GM04503 (cell line): Measurements from ENCODE around the gene UBA52.

ENCODE experiments used
- DNase-seq: peaks from one replicate; pipeline ENCODE4 v3.0.0-alpha.2; 2012; ENCODE audit warnings: low read depth

The UBA52 gene

DNA sequence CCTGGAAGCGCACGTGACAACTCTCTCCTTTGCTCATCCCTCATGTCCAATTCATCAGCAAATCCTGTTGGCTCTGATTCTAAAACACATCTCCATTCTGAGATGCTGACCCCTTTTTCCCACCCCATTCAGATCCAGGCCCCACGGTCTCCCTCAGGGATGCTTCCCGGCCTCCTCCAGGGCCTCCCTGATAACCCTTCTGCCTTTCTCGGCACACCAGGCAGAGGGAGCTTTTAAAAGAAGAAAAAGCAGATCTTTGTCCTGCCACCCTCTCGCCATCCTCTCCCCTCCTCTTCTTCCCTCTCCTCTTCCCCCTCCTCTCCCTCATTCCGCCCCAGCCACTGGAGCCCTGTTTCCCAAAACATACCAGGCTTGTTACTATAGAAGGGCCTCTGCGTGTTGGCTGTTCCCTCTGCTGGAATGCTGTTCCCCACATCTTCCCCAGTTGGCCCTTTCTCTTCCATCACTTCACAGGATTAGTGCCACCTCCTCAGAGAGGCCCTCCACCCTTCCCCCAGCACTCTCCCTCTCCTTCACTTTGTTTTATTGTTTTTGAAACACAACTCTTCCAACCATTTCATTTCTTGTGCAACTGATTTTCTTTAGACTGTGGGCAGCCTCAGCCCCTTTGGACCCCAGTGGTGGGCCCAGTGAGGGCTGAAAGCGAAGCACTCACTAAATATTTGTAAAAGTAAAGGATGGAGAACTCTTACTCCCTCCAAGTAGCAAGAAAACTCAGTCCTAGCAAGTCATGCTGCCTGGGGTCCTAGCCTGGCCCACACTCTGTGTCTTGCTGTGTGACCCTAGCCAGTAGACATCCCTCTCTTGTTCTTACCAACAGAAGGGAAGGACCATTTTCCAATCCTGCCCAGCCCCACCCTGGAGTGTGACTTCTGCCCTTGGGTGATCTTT lies 37.4 kb downstream of the UBA52 start:
- no peak for DNase-seq

DNA sequence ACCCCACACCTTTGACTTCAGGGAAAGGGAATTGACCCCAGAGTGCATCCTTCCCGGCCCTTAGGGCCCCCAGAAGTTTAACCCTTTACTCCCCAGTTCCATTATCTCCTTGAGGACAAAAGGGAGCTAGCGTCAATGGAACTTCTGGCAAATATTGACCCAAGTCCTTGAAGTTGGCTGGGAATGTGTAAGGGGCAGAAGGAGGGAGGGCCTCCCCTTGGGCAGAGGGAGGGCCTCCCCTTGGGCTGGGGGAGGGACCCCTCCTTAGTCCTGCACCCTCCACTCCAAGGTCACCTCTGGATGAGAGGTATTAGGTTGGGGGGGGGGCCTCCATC lies 38.0 kb downstream of the UBA52 start:
- no peak for DNase-seq

DNA sequence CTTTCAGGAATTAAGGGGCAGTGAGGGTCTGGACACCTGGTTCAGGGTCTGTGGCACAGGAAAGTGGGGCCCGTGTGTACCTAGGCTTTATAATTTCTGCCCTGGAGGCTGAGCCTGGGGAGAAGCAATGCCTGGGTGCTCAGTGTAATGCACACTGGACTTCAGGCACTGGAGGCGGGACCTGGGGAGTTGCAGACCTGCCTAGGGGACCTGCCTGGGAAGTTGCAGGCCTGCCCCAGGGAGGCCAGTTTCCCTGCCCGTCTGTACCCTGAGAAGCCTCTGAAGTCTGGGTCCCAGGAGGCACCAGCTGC lies 38.5 kb downstream of the UBA52 start:
- DNase-seq, result no peak

DNA sequence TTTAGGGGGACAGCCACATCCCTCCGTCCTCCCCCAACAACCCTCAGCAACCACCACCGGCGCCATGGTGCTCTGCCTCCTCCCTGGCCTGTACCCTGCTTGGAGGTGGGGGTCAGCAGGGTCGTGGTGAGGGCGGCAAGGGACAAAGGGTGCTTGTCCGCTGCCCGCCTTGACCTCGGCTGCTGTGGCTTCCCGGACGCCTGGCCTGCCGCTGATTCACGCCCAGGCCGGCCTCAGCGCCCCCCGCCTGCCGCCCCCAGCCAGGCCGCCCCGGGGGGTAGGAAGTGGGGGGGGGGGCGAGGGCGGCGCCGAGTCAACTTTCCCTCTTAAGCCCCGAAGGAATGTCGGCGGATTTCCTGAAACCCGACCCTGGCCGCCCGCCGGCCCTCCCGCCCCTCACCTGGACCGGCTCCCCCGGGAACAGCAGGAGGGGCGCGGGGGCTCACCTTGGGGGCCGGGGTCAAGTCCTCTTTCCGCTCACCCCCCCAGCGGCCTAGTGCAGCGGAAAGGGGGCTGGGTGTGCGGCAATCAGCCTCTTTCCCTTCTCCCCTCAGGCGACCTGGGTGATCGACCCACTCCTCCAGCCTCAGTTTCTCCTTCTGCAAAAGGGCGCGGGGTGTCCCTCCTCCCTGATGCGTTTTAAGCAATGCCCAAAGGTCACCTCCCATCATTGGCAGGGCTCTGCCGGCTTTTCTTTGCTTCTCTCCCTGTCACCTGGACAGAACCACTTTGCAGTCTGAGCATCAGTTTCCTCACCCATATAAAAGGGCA lies 39.1 kb downstream of the UBA52 start:
- no peak for DNase-seq

DNA sequence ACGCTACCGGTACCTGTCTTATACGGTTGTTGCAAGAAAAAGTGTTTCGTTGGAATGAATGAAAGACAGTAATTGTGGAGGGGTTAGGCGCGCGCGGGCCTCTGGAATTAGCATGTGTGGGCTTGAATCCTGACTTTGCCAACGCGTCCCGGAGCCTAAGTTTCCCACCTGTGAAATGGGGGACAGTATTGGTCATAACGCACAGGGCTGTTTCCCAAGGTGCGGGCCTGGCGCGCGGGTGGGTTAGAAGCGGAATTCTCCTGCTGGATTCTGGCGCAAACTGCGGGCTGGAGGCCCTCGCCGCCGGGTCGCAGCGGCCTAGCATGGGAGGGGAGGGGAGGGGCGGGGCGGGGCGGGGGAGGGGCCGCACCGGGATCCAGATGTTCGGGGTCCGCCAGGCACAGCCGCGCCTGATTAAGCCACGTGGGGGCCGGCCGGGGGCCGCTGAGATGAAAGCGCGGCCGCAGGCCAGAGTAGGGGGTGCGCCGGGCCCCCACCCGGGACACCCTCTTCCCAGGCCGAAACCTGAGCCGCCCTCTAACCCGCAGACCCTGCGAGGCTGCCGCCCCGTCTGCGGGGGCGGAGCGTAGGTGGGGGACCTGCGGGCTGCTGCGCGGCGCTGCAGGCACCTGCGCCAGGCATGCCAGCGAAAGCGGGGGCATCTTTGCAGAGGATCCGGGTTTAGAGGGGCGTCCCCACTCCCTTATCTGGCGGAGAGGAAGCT lies 39.8 kb downstream of the UBA52 start:
- no peak for DNase-seq

DNA sequence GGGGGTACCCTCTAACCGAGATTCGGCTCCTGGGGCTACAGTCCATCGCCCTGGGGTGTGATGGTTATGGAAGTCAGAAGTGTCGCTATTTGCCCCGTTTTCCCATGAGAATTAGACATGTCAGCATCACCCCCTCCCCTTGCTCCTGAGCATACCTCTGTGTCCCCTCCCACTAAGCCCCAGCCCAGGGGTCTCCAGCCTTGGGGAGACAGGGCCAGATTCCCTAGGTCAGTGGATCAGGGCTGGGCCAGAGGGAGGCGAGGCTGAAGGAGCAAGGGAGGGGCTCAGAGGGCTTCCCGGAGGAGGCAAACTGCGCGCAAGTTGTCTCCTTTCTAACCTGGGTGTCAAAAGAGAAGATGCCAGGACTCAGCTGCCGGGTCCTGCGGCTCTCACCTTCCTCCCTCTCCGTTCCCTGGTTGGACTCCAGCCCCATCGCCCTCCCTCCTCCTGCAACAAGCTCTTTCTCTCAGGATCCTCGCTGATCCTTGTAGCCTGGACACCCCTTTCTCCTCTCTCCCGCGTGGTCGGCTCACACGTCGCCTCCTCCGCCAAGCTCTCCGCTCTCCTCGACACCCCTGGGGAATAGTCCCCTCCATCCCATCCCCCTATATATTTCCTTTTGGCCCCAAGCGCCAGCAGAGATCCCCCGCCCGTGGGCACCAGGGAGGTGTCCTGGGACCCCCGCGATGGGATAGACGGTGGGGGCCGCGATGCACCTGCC lies 40.6 kb downstream of the UBA52 start:
- DNase-seq, result no peak

DNA sequence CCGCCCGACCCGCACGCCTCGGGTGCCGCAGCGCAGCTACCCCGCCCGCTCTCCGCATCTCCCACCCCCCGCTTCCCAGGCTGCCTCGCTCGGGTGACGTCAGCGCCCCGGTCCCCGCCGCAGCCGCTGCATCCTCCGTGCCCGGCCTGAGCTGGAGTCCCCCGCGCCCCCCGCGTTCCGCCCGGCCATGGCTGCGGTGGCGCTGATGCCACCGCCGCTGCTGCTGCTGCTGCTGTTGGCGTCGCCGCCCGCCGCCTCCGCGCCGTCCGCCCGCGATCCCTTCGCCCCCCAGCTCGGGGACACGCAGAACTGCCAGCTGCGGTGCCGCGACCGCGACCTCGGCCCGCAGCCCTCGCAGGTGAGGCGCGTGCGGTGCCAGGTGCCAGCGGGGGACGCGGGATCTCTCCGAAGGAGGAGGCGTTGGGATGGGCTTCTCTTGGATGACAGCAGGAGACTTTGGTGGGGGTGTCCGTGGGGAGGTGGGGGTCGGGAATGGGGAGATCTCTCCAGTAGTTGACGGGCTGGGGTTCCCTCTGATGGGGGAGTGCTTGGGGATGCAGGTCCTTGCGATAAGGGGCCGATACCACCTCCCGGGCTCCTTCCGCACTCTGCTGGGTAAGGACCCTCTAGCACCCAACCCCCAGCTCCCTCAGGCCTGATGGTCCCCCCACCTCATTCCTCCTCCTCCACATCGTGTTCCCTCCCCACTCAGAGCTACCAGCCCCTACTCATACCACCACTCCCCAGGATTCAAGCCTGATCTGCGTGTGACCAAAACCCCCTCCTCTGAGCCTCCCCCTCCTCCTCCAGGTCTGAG lies 41.3 kb downstream of the UBA52 start, which contains the start of gene TMEM59L:
Gene TMEM59L, plus strand, starts transcription at position 99 of the 817 bp plus-strand sequence. Its CDS starts 89 bp downstream, at position 188.
- no peak for DNase-seq

DNA sequence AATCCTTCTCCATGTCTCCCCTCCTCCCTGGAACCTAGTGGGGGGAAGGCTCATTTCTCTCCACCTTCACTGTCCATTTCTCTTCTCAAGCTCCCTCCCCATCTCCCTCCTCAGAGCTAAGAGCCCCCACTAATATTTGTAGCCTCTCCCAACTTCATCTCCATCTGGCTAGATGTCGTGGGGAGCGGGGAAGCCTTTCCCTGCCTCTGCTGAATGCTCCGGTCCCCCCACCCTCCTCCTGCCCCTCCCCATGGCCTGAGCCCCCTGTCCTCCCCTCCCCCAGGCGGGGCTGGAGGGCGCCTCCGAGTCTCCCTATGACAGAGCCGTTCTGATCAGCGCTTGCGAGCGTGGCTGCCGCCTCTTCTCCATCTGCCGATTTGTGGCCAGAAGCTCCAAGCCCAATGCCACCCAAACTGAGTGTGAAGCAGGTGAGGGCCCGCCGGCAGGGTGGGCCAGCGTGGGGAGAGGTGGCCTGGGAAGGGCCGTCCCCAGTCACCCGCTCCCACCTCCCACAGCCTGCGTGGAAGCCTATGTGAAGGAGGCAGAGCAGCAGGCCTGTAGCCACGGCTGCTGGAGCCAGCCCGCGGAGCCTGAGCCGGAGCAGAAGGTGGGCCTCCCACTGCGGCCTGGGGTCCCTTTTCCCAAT lies 42.1 kb downstream of the UBA52 start:
- no peak for DNase-seq

DNA sequence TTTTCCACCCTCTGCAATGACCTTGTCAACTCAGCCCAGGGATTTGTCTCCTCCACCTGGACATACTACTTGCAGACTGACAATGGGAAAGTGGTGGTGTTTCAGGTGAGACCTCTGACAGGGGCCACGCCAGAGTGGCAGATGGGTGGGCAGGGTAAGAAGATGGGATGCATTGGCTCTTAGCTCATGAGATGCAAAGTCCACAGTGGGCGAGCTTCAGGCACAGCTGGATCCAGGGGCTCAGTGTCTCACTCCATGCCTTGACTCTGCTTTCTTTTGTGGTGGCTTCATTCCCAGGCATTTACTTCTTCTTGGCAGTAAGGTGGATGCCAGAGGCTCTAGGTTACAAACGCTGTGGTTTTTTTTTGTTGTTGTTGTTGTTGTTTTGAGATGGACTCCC lies 44.4 kb downstream of the UBA52 start:
- DNase-seq, result no peak

DNA sequence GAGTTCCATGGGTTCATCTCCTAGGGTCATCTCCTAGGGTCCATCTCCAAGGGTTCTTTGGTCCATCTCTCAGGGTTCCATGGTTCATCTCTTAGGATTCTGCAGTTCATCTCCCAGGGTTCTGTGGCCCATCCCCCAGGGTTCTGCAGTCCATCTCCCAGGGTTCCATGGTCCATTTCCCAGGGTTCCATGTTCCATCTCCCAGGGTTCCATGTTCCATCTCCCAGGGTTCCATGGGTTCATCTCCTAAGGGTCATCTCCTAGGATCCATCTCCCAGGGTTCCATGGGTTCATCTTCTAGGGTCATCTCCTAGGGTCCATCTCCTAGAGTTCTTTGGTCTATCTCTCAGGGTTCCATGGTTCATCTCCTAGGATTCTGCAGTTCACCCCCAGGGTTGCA lies 45.9 kb downstream of the UBA52 start:
- no peak for DNase-seq

DNA sequence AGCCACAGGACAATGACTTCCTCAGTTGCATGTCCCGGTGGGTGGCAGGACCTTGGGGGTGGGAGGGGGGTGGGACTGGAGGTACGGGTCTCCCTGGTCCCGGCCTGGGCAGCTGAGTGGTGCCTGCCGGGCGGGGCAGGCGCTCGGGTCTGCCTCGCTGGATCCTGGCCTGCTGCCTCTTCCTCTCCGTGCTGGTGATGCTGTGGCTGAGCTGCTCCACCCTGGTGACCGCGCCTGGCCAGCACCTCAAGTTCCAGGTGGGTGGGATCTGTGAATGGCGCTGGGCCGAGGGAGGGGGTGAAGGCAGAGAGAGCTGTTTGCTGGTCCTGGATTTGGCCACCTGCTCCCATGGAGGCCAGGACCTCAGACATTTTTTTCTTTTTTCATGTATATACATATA lies 46.6 kb downstream of the UBA52 start:
- no peak for DNase-seq

DNA sequence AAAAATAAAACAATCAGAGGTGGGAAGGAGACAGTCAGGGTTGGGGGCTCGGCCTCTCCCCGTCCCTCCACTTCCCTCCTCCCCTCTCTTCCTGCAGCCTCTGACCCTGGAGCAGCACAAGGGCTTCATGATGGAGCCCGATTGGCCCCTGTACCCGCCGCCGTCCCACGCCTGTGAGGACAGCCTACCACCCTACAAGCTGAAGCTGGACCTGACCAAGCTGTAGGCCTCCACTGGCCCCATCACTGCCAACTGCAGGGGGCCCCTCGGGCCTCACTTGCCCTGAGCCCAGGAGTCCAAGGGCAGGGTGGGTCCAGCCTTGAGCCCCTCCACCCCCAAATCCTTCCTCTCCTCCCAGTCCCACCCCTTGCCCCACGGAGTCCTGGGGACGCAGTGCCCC lies 48.7 kb downstream of the UBA52 start:
- DNase-seq, result no peak

DNA sequence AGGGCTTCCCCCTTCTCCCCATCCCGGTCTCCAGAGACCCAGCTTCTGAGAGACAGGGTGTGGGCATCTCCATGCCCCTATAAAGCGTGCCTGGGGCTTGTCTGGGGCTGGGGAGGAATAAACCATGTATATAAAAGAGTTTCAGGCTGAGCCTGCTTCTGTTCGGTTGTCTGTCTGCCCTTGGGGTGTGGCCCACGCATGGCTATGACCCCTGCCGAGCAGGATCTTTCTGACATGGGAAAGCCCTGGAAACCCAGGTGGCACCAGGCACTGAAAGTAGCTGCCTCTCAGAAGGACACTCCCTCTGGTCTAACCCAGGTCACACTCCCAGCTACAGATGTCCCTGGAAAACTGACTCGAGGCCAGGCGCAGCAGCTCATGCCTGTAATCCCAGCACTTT lies 49.2 kb downstream of the UBA52 start:
- DNase-seq, result no peak

DNA sequence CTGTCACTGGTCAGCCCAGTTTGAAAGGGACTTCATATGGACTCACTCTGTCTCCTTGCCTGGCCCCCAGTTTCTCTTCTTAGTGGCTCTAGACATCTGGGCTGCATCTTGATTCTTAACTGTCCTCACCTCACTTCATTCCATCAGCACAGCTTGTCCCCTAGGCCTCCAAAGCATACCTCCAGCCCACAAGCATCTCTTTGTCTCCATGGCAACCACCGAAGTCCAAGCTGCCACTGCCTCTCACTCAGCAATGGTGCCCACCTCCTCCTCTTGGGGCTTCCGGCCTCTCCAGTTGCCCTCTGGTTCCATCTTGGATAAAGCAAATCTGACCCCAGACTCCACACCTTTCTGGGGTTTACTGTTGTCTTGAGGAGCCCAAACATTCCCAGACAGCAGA lies 55.2 kb downstream of the UBA52 start:
- DNase-seq, result no peak
